Activated CD4-positive, alpha-beta T cell treated with anti-CD3 and anti-CD28 coated beads for 48 hours (primary cell): Measurements from ENCODE around the gene PARD3.

Experiments
- DNase-seq: peaks from one replicate; pipeline ENCODE4 v3.0.0-alpha.2; 2020

The PARD3 gene

GRCh38 chr10:34127676-34128075 is 687.4 kb downstream of the PARD3 start:
- no peak for DNase-seq

- no peak for DNase-seq
Measured at GRCh38 chr10:34126371-34127151, 688.5 kb downstream of the PARD3 start.

GRCh38 chr10:34125702-34126101 is 689.4 kb downstream of the PARD3 start:
- no peak for DNase-seq

- no peak for DNase-seq
Measured at GRCh38 chr10:34124522-34125035, 690.5 kb downstream of the PARD3 start.

- peak; percentile 13 for DNase-seq
Measured at GRCh38 chr10:34121781-34122622, 693.1 kb downstream of the PARD3 start.

- no peak for DNase-seq
Measured at GRCh38 chr10:34121125-34121753, 693.9 kb downstream of the PARD3 start.

GRCh38 chr10:34119456-34119855 is 695.6 kb downstream of the PARD3 start:
- no peak for DNase-seq

GRCh38 chr10:34116681-34117271 is 698.3 kb downstream of the PARD3 start:
- no peak for DNase-seq

- no peak for DNase-seq
Measured at GRCh38 chr10:34116220-34116641, 698.9 kb downstream of the PARD3 start.

GRCh38 chr10:34114914-34115313 is 700.2 kb downstream of the PARD3 start:
- no peak for DNase-seq

- DNase-seq: no peak
Measured at GRCh38 chr10:34113504-34114225, 701.4 kb downstream of the PARD3 start.

GRCh38 chr10:34112171-34112782 is 702.8 kb downstream of the PARD3 start:
- DNase-seq: no peak

GRCh38 chr10:34111179-34111578 is 703.9 kb downstream of the PARD3 start:
- no peak for DNase-seq

- DNase-seq: no peak
Measured at GRCh38 chr10:34109952-34110702, 705.0 kb downstream of the PARD3 start.

GRCh38 chr10:34109495-34109894 is 705.6 kb downstream of the PARD3 start:
- DNase-seq: no peak

GRCh38 chr10:34107626-34108516 is 707.2 kb downstream of the PARD3 start:
- DNase-seq: no peak

- no peak for DNase-seq
Measured at GRCh38 chr10:34106356-34106885, 708.7 kb downstream of the PARD3 start.

- no peak for DNase-seq
Measured at GRCh38 chr10:34104829-34105572, 710.1 kb downstream of the PARD3 start.
